ENCODE data around the gene XNDC1N. TPM values are rescaled to one million over a fixed set of nuclear protein-coding genes. Genes with fewer than 3 reads are reported as not detected.
A peak's percentile ranks its signal among the peaks of the same experiment; 100 is the strongest.

Gene XNDC1N
- polyA plus RNA-seq, 2 of the 4 experiments (the other 2 are of a cell fraction): 4.3 to 7.6 TPM

- no peak for TF ChIP-seq HMGXB4 (CRISPR knock-in tag; IDR thresholded peaks at IDR 0.05; ENCODE audit: borderline replicate concordance)
- no peak for TF ChIP-seq ATOH8 (CRISPR knock-in tag; IDR thresholded peaks at IDR 0.05; ENCODE audit: low read depth)
- no peak for TF ChIP-seq ZSCAN20 (CRISPR knock-in tag; IDR thresholded peaks at IDR 0.05)
- TF ChIP-seq HEYL (CRISPR knock-in tag; IDR thresholded peaks at IDR 0.05): no peak
- TF ChIP-seq CHD4 (IDR thresholded peaks at IDR 0.05; ENCODE audit: borderline replicate concordance): no peak
- TF ChIP-seq RAD21 (conservative IDR thresholded peaks at IDR 0.05 in 1 of 2, IDR thresholded peaks at IDR 0.05 in 1 of 2): 0 out of 5 replicates have a peak, but pooled peaks of 1 of the 2 experiments have one; percentile 1
- TF ChIP-seq RFX5 (IDR thresholded peaks at IDR 0.05): no peak
- no peak for TF ChIP-seq RCOR1 (IDR thresholded peaks at IDR 0.05; ENCODE audit: low read depth, low read length)
- TF ChIP-seq JUNB (IDR thresholded peaks at IDR 0.05): peak; percentile 62
- TF ChIP-seq ZFP36 (IDR thresholded peaks at IDR 0.05; ENCODE audit: borderline replicate concordance, partially characterized antibody): no peak
- TF ChIP-seq HOXA7 (CRISPR knock-in tag; IDR thresholded peaks at IDR 0.05): no peak
- no peak for TF ChIP-seq CBX8 (IDR thresholded peaks at IDR 0.05)
- TF ChIP-seq FOSL2 (IDR thresholded peaks at IDR 0.05): 0 out of 2 replicates have a peak, but pooled peaks have one; percentile 28
- TF ChIP-seq FOSL2 (CRISPR knock-in tag; IDR thresholded peaks at IDR 0.05): peak; percentile 85
- TF ChIP-seq CHD2 (IDR thresholded peaks at IDR 0.05; ENCODE audit: low read length, partially characterized antibody): no peak
- no peak for TF ChIP-seq CTCF (IDR thresholded peaks at IDR 0.05)
- TF ChIP-seq SMC3 (IDR thresholded peaks at IDR 0.05): no peak
- TF ChIP-seq MYC (IDR thresholded peaks at IDR 0.05; ENCODE audit: borderline replicate concordance, low read length): no peak
- no peak for TF ChIP-seq KDM5A (IDR thresholded peaks at IDR 0.05)
- no peak for TF ChIP-seq ZC3H11A (IDR thresholded peaks at IDR 0.05)
- TF ChIP-seq E2F6 (IDR thresholded peaks at IDR 0.05; ENCODE audit: borderline replicate concordance, low read depth): no peak
Measured at GRCh38 chr11:71936825-71937224, 8.4 kb upstream of the XNDC1N start (continued).

GRCh38 chr11:71935338-71935925 is 7.0 kb upstream of the XNDC1N start:
- FAIRE-seq (no peak), ATAC-seq (no peak), DNase-seq (ENCODE audit: low read depth in 1 of 2, low spot score in 1 of 2) (no peak)
- CTCF ChIA-PET: interaction anchor here (0.7 kb wide), 1 partner anchor 11 kb away, joined by 3 read pairs; no protein-coding TSS in a partner anchor
- Histone ChIP-seq H3K4me3 (no peak overlapping the region), H3K9me3 (no peaks in the 10 kb centered on the region), H3K27ac (peak overlapping the region; percentile 76 to 83), H3K4me2 (peak overlapping the region; percentile 94), H3K4me1 (peaks cover 100% of the 10 kb centered on the region)
- POLR2A ChIA-PET: no interaction called here
- WGBS (ENCODE audit: missing lambda C conversion rate): 62% methylated on average over 4 of the region's 4 CpGs
- no peak for TF ChIP-seq RAD21 (conservative IDR thresholded peaks at IDR 0.05 in 1 of 2, IDR thresholded peaks at IDR 0.05 in 1 of 2)
- no peak for TF ChIP-seq KDM5A (IDR thresholded peaks at IDR 0.05)
- TF ChIP-seq RFX5 (IDR thresholded peaks at IDR 0.05): no peak
- TF ChIP-seq ZFP36 (IDR thresholded peaks at IDR 0.05; ENCODE audit: borderline replicate concordance, partially characterized antibody): no peak
- no peak for TF ChIP-seq ZNF302 (CRISPR knock-in tag; IDR thresholded peaks at IDR 0.05)
- no peak for TF ChIP-seq RCOR1 (IDR thresholded peaks at IDR 0.05; ENCODE audit: low read depth, low read length)
- no peak for TF ChIP-seq BCL3 (IDR thresholded peaks at IDR 0.05)
- no peak for TF ChIP-seq FOSB (CRISPR knock-in tag; IDR thresholded peaks at IDR 0.05)
- TF ChIP-seq CEBPB (IDR thresholded peaks at IDR 0.05): no peak
- TF ChIP-seq CBX8 (IDR thresholded peaks at IDR 0.05): no peak
- TF ChIP-seq USF2 (IDR thresholded peaks at IDR 0.05): no peak
- TF ChIP-seq ELK1 (IDR thresholded peaks at IDR 0.05; ENCODE audit: low read depth, low read length): no peak
- TF ChIP-seq HEYL (CRISPR knock-in tag; IDR thresholded peaks at IDR 0.05): no peak
- TF ChIP-seq HMGXB4 (CRISPR knock-in tag; IDR thresholded peaks at IDR 0.05; ENCODE audit: borderline replicate concordance): no peak

Data from A549 (cell line).